KOPT-K1 (cell line): ENCODE measurements around the gene MAT1A.
"Not testable (repeated sequence)": the region's sequence is repeated elsewhere in the genome, so short reads cannot be mapped to it uniquely, and the experiment has no call there.

Experiments used
- H3K27ac ChIP-seq: fragments of 200-600 bp; sonication (generic); 2 replicates; pipeline ENCODE4 v1.5.1; 2016; ENCODE audit warnings: antibody characterized with exemption, mild to moderate bottlenecking, low read depth, low read length; ENCODE audit not compliant: poor library complexity, severe bottlenecking
- H3K36me3 ChIP-seq: fragments of 200-600 bp; sonication (generic); 2 replicates; pipeline ENCODE4 v1.5.1; 2017; ENCODE audit warnings: antibody characterized with exemption, mild to moderate bottlenecking, low read length, moderate library complexity; ENCODE audit not compliant: insufficient read depth
- H3K9me3 ChIP-seq: fragments of 200-600 bp; sonication (generic); 2 replicates; pipeline ENCODE4 v1.5.1; 2017; ENCODE audit warnings: antibody characterized with exemption, low read length, mild to moderate bottlenecking; ENCODE audit not compliant: insufficient read depth, poor library complexity, severe bottlenecking

The MAT1A gene

GRCh38 chr10:80234331-80235235 is 54.9 kb downstream of the MAT1A start:
- H3K36me3 ChIP-seq, H3K9me3 ChIP-seq, H3K27ac ChIP-seq: not testable (repeated sequence)

- H3K27ac ChIP-seq, H3K9me3 ChIP-seq, H3K36me3 ChIP-seq: not testable (repeated sequence)
Measured at GRCh38 chr10:80233871-80234270, 55.6 kb downstream of the MAT1A start.

- H3K9me3 ChIP-seq, H3K36me3 ChIP-seq, H3K27ac ChIP-seq: not testable (repeated sequence)
Measured at GRCh38 chr10:80226723-80227122, 62.7 kb downstream of the MAT1A start.

- not testable (repeated sequence) for H3K27ac ChIP-seq, H3K9me3 ChIP-seq, H3K36me3 ChIP-seq
Measured at GRCh38 chr10:80223031-80223419, 66.4 kb downstream of the MAT1A start.
